HCT116 (cell line): Measurements from ENCODE around the gene SMIM33.

ENCODE experiments used
- CEBPB ChIP-seq: IDR thresholded peaks from 2 replicates; pipeline ENCODE4 v1.6.1; 2012; ENCODE audit warnings: low read depth
- CTCF ChIP-seq, 3 experiments: fragments of 200-600 bp in 1 of 3; sonication (generic) in 1 of 3; IDR thresholded peaks in 2 of 3; conservative IDR thresholded peaks in 1 of 3; 2 replicates each; pipeline ENCODE4 v1.5.1; 2012 to 2017; ENCODE audit warnings: low read depth in 2 of 3, low read length in 2 of 3, antibody characterized with exemption in 1 of 3, borderline replicate concordance in 1 of 3, control low read depth in 1 of 3, mild to moderate bottlenecking in 1 of 3, mixed read lengths in 1 of 3, mixed run types in 1 of 3, moderate library complexity in 1 of 3; ENCODE audit not compliant: insufficient read depth in 1 of 3
- ELF1 ChIP-seq: IDR thresholded peaks from 2 replicates; pipeline ENCODE4 v1.6.1; 2012; ENCODE audit warnings: low read depth, borderline replicate concordance
- EZH2phosphoT487 ChIP-seq: fragments of 200-600 bp; IDR thresholded peaks from 2 replicates; pipeline ENCODE4 v1.6.1; 2018; ENCODE audit warnings: antibody characterized with exemption, borderline replicate concordance
- POLR2A ChIP-seq: IDR thresholded peaks from 2 replicates; pipeline ENCODE4 v1.7.0; 2011; ENCODE audit warnings: borderline replicate concordance; ENCODE audit not compliant: insufficient read depth, insufficient read length; ENCODE audit errors: extremely low read depth
- REST ChIP-seq: IDR thresholded peaks from 2 replicates; pipeline ENCODE4 v1.6.1; 2012; ENCODE audit warnings: low read depth
- SP1 ChIP-seq: IDR thresholded peaks from 2 replicates; pipeline ENCODE4 v1.6.1; 2012; ENCODE audit warnings: low read depth
- ZNF274 ChIP-seq: fragments of 200-500 bp; sonication (Bioruptor generic); IDR thresholded peaks from 2 replicates; pipeline ENCODE4 v1.6.1; 2014; ENCODE audit warnings: mild to moderate bottlenecking, low read depth, low read length, inconsistent platforms

- TF ChIP-seq CTCF (IDR thresholded peaks at IDR 0.05 in 2 of 3, conservative IDR thresholded peaks at IDR 0.05 in 1 of 3; ENCODE audit: borderline replicate concordance in 1 of 3, insufficient read depth in 1 of 3, low read depth in 2 of 3, low read length in 2 of 3) (no peak), CEBPB (no peak), POLR2A (no peak), ELF1 (no peak), SP1 (no peak), EZH2phosphoT487 (no peak), ZNF274 (no peak), REST (no peak)
Observed at GRCh38 chr5:139486201-139486600, 15.4 kb downstream of the SMIM33 start.
